Astrocyte (in vitro differentiated cells and primary cell): Measurements from ENCODE around the gene OTOG. TPM values are rescaled to one million over a fixed set of nuclear protein-coding genes. Genes with fewer than 3 reads are reported as not detected.

ENCODE experiments used
- DNase-seq: peaks from one replicate; pipeline ENCODE4 v3.0.0-alpha.2; 2010; ENCODE audit warnings: low read depth
- FAIRE-seq: peaks from 2 replicates; lab custom pipeline; 2011; peaks lifted over from hg19 to GRCh38; lab: Jason Lieb, UNC
- H2AFZ ChIP-seq: 2 replicates; pipeline ENCODE4 v1.6.0; 2012; ENCODE audit warnings: low read depth, low read length, inconsistent platforms
- H3K27ac ChIP-seq: 2 replicates; pipeline ENCODE4 v1.5.1; 2011; ENCODE audit warnings: low read depth, low read length, inconsistent platforms
- H3K27me3 ChIP-seq: 2 replicates; pipeline ENCODE4 v1.6.0; 2011; ENCODE audit warnings: low read length, inconsistent platforms; ENCODE audit not compliant: insufficient read depth
- H3K36me3 ChIP-seq: 2 replicates; pipeline ENCODE4 v1.5.1; 2011; ENCODE audit warnings: low read length, inconsistent platforms; ENCODE audit not compliant: insufficient read depth
- H3K4me1 ChIP-seq: 2 replicates; pipeline ENCODE4 v1.5.1; 2011; ENCODE audit warnings: low read length, inconsistent platforms; ENCODE audit not compliant: insufficient read depth
- H3K4me2 ChIP-seq: 2 replicates; pipeline ENCODE4 v1.6.0; 2012; ENCODE audit warnings: low read length, inconsistent platforms
- H3K4me3 ChIP-seq: 2 replicates; pipeline ENCODE4 v1.5.1; 2011; ENCODE audit warnings: low read depth, mild to moderate bottlenecking, low read length, inconsistent platforms; ENCODE audit not compliant: insufficient read depth
- H3K79me2 ChIP-seq: 2 replicates; pipeline ENCODE4 v1.6.0; 2012; ENCODE audit warnings: mild to moderate bottlenecking, low read length, inconsistent platforms; ENCODE audit not compliant: insufficient read depth
- H3K9ac ChIP-seq: 2 replicates; pipeline ENCODE4 v1.6.0; 2012; ENCODE audit warnings: mild to moderate bottlenecking, low read length, inconsistent platforms
- H3K9me3 ChIP-seq: 2 replicates; pipeline ENCODE4 v1.5.1; 2012; ENCODE audit warnings: low read depth, mild to moderate bottlenecking, low read length, inconsistent platforms; ENCODE audit not compliant: insufficient read depth
- H4K20me1 ChIP-seq: 2 replicates; pipeline ENCODE4 v1.6.0; 2012; ENCODE audit warnings: low read length, inconsistent platforms; ENCODE audit not compliant: insufficient read depth
- H3K27ac Mint-ChIP-seq: one replicate; pipeline ENCODE4 v1.8.0; 2021; ENCODE audit warnings: mild to moderate bottlenecking, mixed read lengths; ENCODE audit not compliant: unreplicated experiment
- H3K27me3 Mint-ChIP-seq: one replicate; pipeline ENCODE4 v1.8.0; 2021; ENCODE audit warnings: low read depth, mixed read lengths; ENCODE audit not compliant: unreplicated experiment
- H3K36me3 Mint-ChIP-seq: one replicate; pipeline ENCODE4 v1.8.0; 2021; ENCODE audit warnings: low read depth, mixed read lengths; ENCODE audit not compliant: unreplicated experiment
- H3K4me1 Mint-ChIP-seq: one replicate; pipeline ENCODE4 v1.8.0; 2021; ENCODE audit warnings: low read depth, mixed read lengths; ENCODE audit not compliant: unreplicated experiment
- H3K4me3 Mint-ChIP-seq: one replicate; pipeline ENCODE4 v1.8.0; 2021; ENCODE audit warnings: mild to moderate bottlenecking, moderate library complexity, mixed read lengths; ENCODE audit not compliant: unreplicated experiment
- H3K9me3 Mint-ChIP-seq: one replicate; pipeline ENCODE4 v1.8.0; 2021; ENCODE audit warnings: mild to moderate bottlenecking, mixed read lengths; ENCODE audit not compliant: unreplicated experiment
- CTCF ChIP-seq: IDR thresholded peaks from 2 replicates; pipeline ENCODE4 v1.5.1; 2011; ENCODE audit warnings: low read depth, mild to moderate bottlenecking, inconsistent platforms, low read length, moderate library complexity; ENCODE audit not compliant: insufficient read depth
- EZH2 ChIP-seq: IDR thresholded peaks from 2 replicates; pipeline ENCODE4 v1.6.1; 2012; ENCODE audit warnings: mild to moderate bottlenecking, low read length, inconsistent platforms; ENCODE audit not compliant: insufficient read depth
- total RNA-seq: library from RNA; stranded (reverse); gene quantifications from 2 replicates; pipeline ENCODE4 v1.2.1, GENCODE V29; 2021

The OTOG gene
- total RNA-seq, 1 donor from 2014 or later = not detected

GRCh38 chr11:17526326-17526725 is 20.7 kb upstream of the OTOG start:
- Histone ChIP-seq H3K27ac (no peak overlapping the region), H3K4me1 (peaks cover 4% of the 10 kb centered on the region), H3K9me3 (no peaks in the 10 kb centered on the region), H3K9ac (no peak overlapping the region), H3K79me2 (no peaks in the 10 kb centered on the region), H4K20me1 (no peaks in the 10 kb centered on the region), H3K4me2 (no peak overlapping the region), H3K36me3 (no peaks in the 10 kb centered on the region), H3K27me3 (peaks cover 19% of the 10 kb centered on the region), H3K4me3 (no peak overlapping the region), H2AFZ (no peak overlapping the region)
- Mint-ChIP-seq H3K9me3 (no peaks in the 10 kb centered on the region), H3K4me3 (no peak overlapping the region), H3K27me3 (peaks cover 49% of the 10 kb centered on the region), H3K4me1 (no peaks in the 10 kb centered on the region), H3K27ac (no peak overlapping the region), H3K36me3 (no peaks in the 10 kb centered on the region)
- no peak for FAIRE-seq
- TF ChIP-seq EZH2 = no peak
- no peak for TF ChIP-seq CTCF
- DNase-seq = no peak

- Histone ChIP-seq H4K20me1 (no peaks in the 10 kb centered on the region), H3K27ac (no peak overlapping the region), H3K27me3 (peaks cover 19% of the 10 kb centered on the region), H3K4me1 (peaks cover 4% of the 10 kb centered on the region), H3K9me3 (no peaks in the 10 kb centered on the region), H3K4me2 (no peak overlapping the region), H3K79me2 (no peaks in the 10 kb centered on the region), H3K9ac (no peak overlapping the region), H3K36me3 (no peaks in the 10 kb centered on the region), H2AFZ (no peak overlapping the region), H3K4me3 (no peak overlapping the region)
- Mint-ChIP-seq H3K27ac (no peak overlapping the region), H3K4me1 (peaks cover 5% of the 10 kb centered on the region), H3K4me3 (no peak overlapping the region), H3K27me3 (peaks cover 48% of the 10 kb centered on the region), H3K9me3 (no peaks in the 10 kb centered on the region), H3K36me3 (no peaks in the 10 kb centered on the region)
- DNase-seq = no peak
- no peak for FAIRE-seq
- TF ChIP-seq EZH2 (no peak), CTCF (no peak)
Measured at GRCh38 chr11:17526931-17527627, 20.0 kb upstream of the OTOG start.

- Histone ChIP-seq H3K4me3 (no peak overlapping the region), H3K79me2 (no peaks in the 10 kb centered on the region), H3K27ac (no peak overlapping the region), H2AFZ (no peak overlapping the region), H3K4me1 (peaks cover 4% of the 10 kb centered on the region), H3K27me3 (peaks cover 19% of the 10 kb centered on the region), H3K36me3 (no peaks in the 10 kb centered on the region), H3K9me3 (no peaks in the 10 kb centered on the region), H3K4me2 (no peak overlapping the region), H3K9ac (no peak overlapping the region), H4K20me1 (no peaks in the 10 kb centered on the region)
- Mint-ChIP-seq H3K27ac (no peak overlapping the region), H3K27me3 (peaks cover 48% of the 10 kb centered on the region), H3K4me1 (peaks cover 5% of the 10 kb centered on the region), H3K4me3 (no peak overlapping the region), H3K36me3 (no peaks in the 10 kb centered on the region), H3K9me3 (no peaks in the 10 kb centered on the region)
- TF ChIP-seq CTCF (no peak), EZH2 (no peak)
- no peak for FAIRE-seq
- no peak for DNase-seq
Measured at GRCh38 chr11:17527628-17527995, 19.4 kb upstream of the OTOG start.
